GM12878 (cell line): Measurements from ENCODE around the gene HIPK4. TPM values are rescaled to one million over a fixed set of nuclear protein-coding genes. Genes with fewer than 3 reads are reported as not detected.

Experiments used
- ATAC-seq: fragments of 200-7000 bp; cut with Tn5 transposase; 3 replicates; pipeline ENCODE4 v1.9.1; 2020; ENCODE audit warnings: mild to moderate bottlenecking, moderate library complexity
- BruUV-seq: library from RNA; stranded (reverse); fragments of 400-500 nt; replicated peaks from 2 replicates; lab custom pipeline; 2021; lab: Mats Ljungman, UMichigan
- CTCF ChIA-PET: fragments of 300-600 bp; sonication (Branson Sonifier 250); formaldehyde crosslinking; extraction: SDS; loops from one replicate; lab custom pipeline; 2021; ENCODE audit warnings: inconsistent platforms; lab: Yijun Ruan, JAX
- POLR2A ChIA-PET: fragments of 350-600 bp; formaldehyde crosslinking; extraction: SDS; loops from one replicate; lab custom pipeline; 2021; ENCODE audit warnings: inconsistent platforms; lab: Charles Lee
- RAD21 ChIA-PET: fragments of 300-600 bp; sonication (Branson Sonifier 250); formaldehyde crosslinking; loops from one replicate; lab custom pipeline; 2023; ENCODE audit warnings: antibody characterized with exemption; ENCODE audit not compliant: unreplicated experiment; lab: Charles Lee
- SMC1A ChIA-PET: fragments of 300-600 bp; sonication (Branson Sonifier 250); formaldehyde crosslinking; loops from one replicate; lab custom pipeline; 2023; ENCODE audit not compliant: unreplicated experiment, uncharacterized antibody; lab: Charles Lee
- DNase-seq: peaks from one replicate; pipeline ENCODE4 v3.0.0-alpha.2; 2011; ENCODE audit warnings: low read depth, low spot score
- FAIRE-seq: peaks from 3 replicates; lab custom pipeline; 2011; peaks lifted over from hg19 to GRCh38; lab: Jason Lieb, UNC
- H2AFZ ChIP-seq: 2 replicates; pipeline ENCODE4 v1.6.0; 2011; ENCODE audit warnings: low read depth, low read length, control low read depth; ENCODE audit not compliant: control insufficient read depth
- H3K27ac ChIP-seq: 2 replicates; pipeline ENCODE4 v1.5.1; 2011; ENCODE audit warnings: control low read depth; ENCODE audit not compliant: control insufficient read depth, insufficient read depth
- H3K27me3 ChIP-seq, 2 experiments: replicated peaks in 1 of 2; 2 replicates each; pipeline versions ENCODE4 v1.6.0 to v1.6.1; 2011; ENCODE audit warnings: low read length in 1 of 2; ENCODE audit not compliant: control insufficient read depth in 2 of 2, insufficient read depth in 2 of 2
- H3K36me3 ChIP-seq, 2 experiments: 2 replicates each; pipeline ENCODE4 v1.5.1; 2011; ENCODE audit warnings: low read length in 1 of 2; ENCODE audit not compliant: control insufficient read depth in 2 of 2, insufficient read depth in 2 of 2
- H3K4me1 ChIP-seq: 2 replicates; pipeline ENCODE4 v1.6.1; 2011; ENCODE audit warnings: mild to moderate bottlenecking, low read length, moderate library complexity, mixed read lengths; ENCODE audit not compliant: control insufficient read depth, insufficient read depth
- H3K4me2 ChIP-seq: 2 replicates; pipeline ENCODE4 v1.6.0; 2011; ENCODE audit warnings: control low read depth; ENCODE audit not compliant: control insufficient read depth, insufficient read depth
- H3K4me3 ChIP-seq: fragments of 200-600 bp; sonication (generic); 2 replicates; pipeline ENCODE4 v1.5.1; 2016
- H3K79me2 ChIP-seq: 2 replicates; pipeline ENCODE4 v1.6.0; 2011; ENCODE audit warnings: low read length; ENCODE audit not compliant: control insufficient read depth, insufficient read depth
- H3K9ac ChIP-seq: 2 replicates; pipeline ENCODE4 v1.8.0; 2011; ENCODE audit warnings: low read length, control low read depth, mixed read lengths; ENCODE audit not compliant: control insufficient read depth, insufficient read depth
- H3K9me3 ChIP-seq: replicated peaks from 3 replicates; pipeline ENCODE4 v1.5.1; 2011; ENCODE audit warnings: mild to moderate bottlenecking, low read length; ENCODE audit not compliant: control insufficient read depth, insufficient read depth
- H4K20me1 ChIP-seq: 2 replicates; pipeline ENCODE4 v1.6.0; 2011; ENCODE audit not compliant: control insufficient read depth, insufficient read depth
- GATAD2B ChIP-seq: fragments of 450-650 bp; conservative IDR thresholded peaks from 2 replicates; pipeline ENCODE4 v1.6.1; 2017; ENCODE audit warnings: low read depth, mild to moderate bottlenecking, moderate library complexity
- HCFC1 ChIP-seq: fragments of 150-350 bp; IDR thresholded peaks from 2 replicates; pipeline ENCODE4 v1.6.1; 2014; ENCODE audit warnings: low read length
- HDGF ChIP-seq: fragments of 450-650 bp; IDR thresholded peaks from 2 replicates; pipeline ENCODE4 v1.6.1; 2016; ENCODE audit warnings: antibody characterized with exemption
- IKZF2 ChIP-seq, 2 experiments: fragments of 450-650 bp; IDR thresholded peaks; 2 replicates each; pipeline ENCODE4 v1.6.1; 2017; ENCODE audit warnings: mild to moderate bottlenecking in 2 of 2, moderate library complexity in 2 of 2
- IRF4 ChIP-seq: IDR thresholded peaks from 2 replicates; pipeline ENCODE4 v1.6.1; 2011; ENCODE audit warnings: low read depth, low read length
- MEF2B ChIP-seq: fragments of 450-650 bp; IDR thresholded peaks from 2 replicates; pipeline ENCODE4 v1.6.1; 2018; ENCODE audit warnings: mild to moderate bottlenecking, moderate library complexity; ENCODE audit not compliant: partially characterized antibody, poor library complexity, severe bottlenecking
- POLR2AphosphoS2 ChIP-seq: IDR thresholded peaks from 2 replicates; pipeline ENCODE4 v1.6.1; 2011; ENCODE audit warnings: low read depth, mild to moderate bottlenecking, low read length, improper control_type of control experiment, moderate library complexity
- RUNX3 ChIP-seq: IDR thresholded peaks from 2 replicates; pipeline ENCODE4 v1.6.1; 2012; ENCODE audit warnings: low read length, inconsistent platforms
- SREBF2 ChIP-seq: IDR thresholded peaks from 2 replicates; pipeline ENCODE4 v1.6.1; 2012; ENCODE audit warnings: mild to moderate bottlenecking, low read length
- STAT3 ChIP-seq: IDR thresholded peaks from 2 replicates; pipeline ENCODE4 v1.6.1; 2011; ENCODE audit warnings: low read depth, low read length, improper control_type of control experiment
- SUZ12 ChIP-seq: fragments of 200-600 bp; sonication (generic); IDR thresholded peaks from one replicate; pipeline ENCODE4 v1.6.1; 2018; ENCODE audit warnings: antibody characterized with exemption, mild to moderate bottlenecking; ENCODE audit not compliant: unreplicated experiment
- TAF1 ChIP-seq: IDR thresholded peaks from 2 replicates; pipeline ENCODE4 v1.6.1; 2011; ENCODE audit warnings: mild to moderate bottlenecking, low read depth, low read length, borderline replicate concordance
- TARDBP ChIP-seq: IDR thresholded peaks from 2 replicates; pipeline ENCODE4 v1.6.1; 2016; ENCODE audit warnings: borderline replicate concordance
- ZNF687 ChIP-seq: fragments of 450-650 bp; IDR thresholded peaks from 2 replicates; pipeline ENCODE4 v1.6.1; 2017; ENCODE audit warnings: mild to moderate bottlenecking, moderate library complexity
- WGBS: methylation state at CpG from one replicate; pipeline ENCODE4 v1.1.6; 2016; ENCODE audit warnings: low lambda C conversion rate; ENCODE audit not compliant: insufficient replicate concordance, insufficient coverage; ENCODE audit errors: missing lambda C conversion rate; 5-methylcytosine and 5-hydroxymethylcytosine counted together
- in situ Hi-C: fragments of 300-500 bp; cut with MboI; formaldehyde crosslinking; loops from 9 replicates; pipeline ENCODE4 v1.14.3; 2018; ENCODE audit warnings: mixed read lengths
- intact Hi-C: fragments of 100-400 bp; cut with micrococcal nuclease; formaldehyde crosslinking; loops from one replicate; pipeline ENCODE4 v1.14.2; 2022; ENCODE audit not compliant: unreplicated experiment
- polyA plus RNA-seq, 11 experiments: library from polyadenylated mRNA; depleted of rRNA in 4 of 11; unstranded in 6 of 11; stranded (reverse) in 5 of 11; fragments of >200 nt; fragmentation: Nextera tagmentation in 4 of 11; fragmentation: Illumina TruSeq in 1 of 11; extraction: Ambion mirVana in 4 of 11; extraction: Trizol in 1 of 11; gene quantifications; 1 replicate in 1 of 11; 2 replicates in 10 of 11; pipeline versions ENCODE4 v1.2.1 to v1.2.3, GENCODE V29; 2011 to 2016; ENCODE audit warnings: inconsistent platforms in 2 of 11, missing spikeins in 2 of 11, low read depth in 1 of 11
- total RNA-seq, 4 experiments: library from RNA; depleted of rRNA in 3 of 4; stranded (reverse); fragments of >200 nt in 3 of 4; fragmentation: Illumina TruSeq in 1 of 4; extraction: Trizol in 1 of 4; gene quantifications; 2 replicates each; pipeline versions ENCODE4 v1.2.1 to v1.2.3, GENCODE V29; 2013 to 2021

Gene HIPK4
- total and polyA plus RNA-seq, 10 of the 15 experiments (the other 5 are each of a cell fraction or from before 2014, with no cell fraction given), result 0.07 to 0.13 (median 0.08) TPM; not detected in 7

- no peak for ATAC-seq
- Histone ChIP-seq H4K20me1 (no peaks in the 10 kb centered on the region), H3K9ac (no peak overlapping the region), H3K4me1 (peaks cover 12% of the 10 kb centered on the region), H2AFZ (no peak overlapping the region), H3K79me2 (no peaks in the 10 kb centered on the region), H3K9me3 (no peaks in the 10 kb centered on the region), H3K4me3 (no peak overlapping the region), H3K4me2 (no peak overlapping the region), H3K36me3 (no peaks in the 10 kb centered on the region; a peak in 1 of 4 replicates), H3K27me3 (no peaks in the 10 kb centered on the region), H3K27ac (no peak overlapping the region)
- CTCF ChIA-PET, result no interaction called here
- FAIRE-seq, result no peak
- RAD21 ChIA-PET, result no interaction called here
- POLR2A ChIA-PET, result no interaction called here
- TF ChIP-seq TARDBP (no peak), RUNX3 (peak; percentile 85)
- in situ Hi-C loops, result no loop called here
- SMC1A ChIA-PET, result interaction anchor here (2.1 kb wide), 1 partner anchor 10 kb away, joined by 4 read pairs; no protein-coding TSS in a partner anchor
- 66% methylated on average over 5 of the region's 5 CpGs for WGBS
- DNase-seq, result no peak
- BruUV-seq, result no TSS peak
- intact Hi-C loops, result no loop called here
Measured at GRCh38 chr19:40363069-40363468, 26.9 kb downstream of the HIPK4 start.

GRCh38 chr19:40362160-40362559 lies 27.8 kb downstream of the HIPK4 start:
- CTCF ChIA-PET, result no interaction called here
- Histone ChIP-seq H2AFZ (no peak overlapping the region), H3K79me2 (peaks cover 4% of the 10 kb centered on the region; the same call in 1 of the 2 replicates), H3K9ac (no peak overlapping the region), H3K27me3 (no peaks in the 10 kb centered on the region), H3K27ac (no peak overlapping the region), H3K4me2 (no peak overlapping the region), H3K36me3 (no peaks in the 10 kb centered on the region; a peak in 1 of 4 replicates), H3K4me1 (peaks cover 21% of the 10 kb centered on the region), H3K4me3 (no peak overlapping the region), H3K9me3 (no peaks in the 10 kb centered on the region), H4K20me1 (no peaks in the 10 kb centered on the region)
- RAD21 ChIA-PET, result no interaction called here
- in situ Hi-C loops, result no loop called here
- TF ChIP-seq MEF2B, result no peak
- TF ChIP-seq IKZF2 (IDR thresholded peaks at IDR 0.05), result no peak
- TF ChIP-seq SUZ12, result no peak
- no peak for TF ChIP-seq TAF1
- TF ChIP-seq HCFC1, result no peak
- no peak for TF ChIP-seq POLR2AphosphoS2
- TF ChIP-seq HDGF, result no peak
- TF ChIP-seq IRF4, result no peak
- TF ChIP-seq GATAD2B, result no peak
- no peak for TF ChIP-seq STAT3
- TF ChIP-seq SREBF2, result no peak
- TF ChIP-seq ZNF687, result no peak
- ATAC-seq (no peak), DNase-seq (no peak), FAIRE-seq (no peak)
- 78% methylated on average over 3 of the region's 3 CpGs for WGBS
- POLR2A ChIA-PET, result no interaction called here
- BruUV-seq, result no TSS peak
- intact Hi-C loops, result no loop called here
- SMC1A ChIA-PET, result no interaction called here
